ENCODE results near the gene COASY. TPM values are rescaled to one million over a fixed set of nuclear protein-coding genes. Genes with fewer than 3 reads are reported as not detected.
"Not testable (repeated sequence)": the region's sequence is repeated elsewhere in the genome, so short reads cannot be mapped to it uniquely, and the experiment has no call there.

COASY gene
- total RNA-seq, 4 donors from 2014 or later, result 46.4 to 91.7 (median 57.6) TPM

- no peak for TF ChIP-seq POLR2A (IDR thresholded peaks at IDR 0.05)
- TF ChIP-seq CTCF (IDR thresholded peaks at IDR 0.05), result no peak
- no peak for TF ChIP-seq POLR2AphosphoS5 (IDR thresholded peaks at IDR 0.05)
- TF ChIP-seq EP300 (IDR thresholded peaks at IDR 0.05; ENCODE audit: low read depth), result no peak
- in situ Hi-C loops (cut with MboI; ENCODE audit: low pct_ligation_motif_present in 1 of 4, low pct_unique_long_range_greater_than_20kb in 1 of 4, low sequenced_read_pairs in 3 of 4), result no loop called here
These were observed 8.7 kb upstream of the COASY start for GRCh38 chr17:42553161-42553818.

GRCh38 chr17:42553866-42554249 is 8.1 kb upstream of the COASY start:
- H3K4me3 ChIP-seq, result peak overlapping the region; percentile 58 to 74 (median 70)
- intact Hi-C loops (cut with DNase I; ENCODE audit: low total_unique reads), result no loop called here
- H3K27me3 ChIP-seq, result no peaks in the 10 kb centered on the region
- no peak for DNase-seq
- H3K9me3 ChIP-seq, result no peaks in the 10 kb centered on the region
- peak overlapping the region; percentile 84 to 95 (median 91) for H3K27ac ChIP-seq
- in situ Hi-C loops (cut with MboI; ENCODE audit: low pct_ligation_motif_present in 1 of 4, low pct_unique_long_range_greater_than_20kb in 1 of 4, low sequenced_read_pairs in 3 of 4), result no loop called here
- peaks cover 0 to 26% (median 17%) of the 10 kb centered on the region in 4 donors for H3K4me1 ChIP-seq
- no peak for TF ChIP-seq POLR2AphosphoS5 (IDR thresholded peaks at IDR 0.05)
- no peaks in the 10 kb centered on the region for H3K36me3 ChIP-seq
- WGBS, 2 donors (ENCODE audit: low coverage in 1 of 2), result 56% methylated on average over 14 of the region's 16 CpGs; no CpG with 5 or more reads in 1 of the 2 donors

More at GRCh38 chr17:42553161-42553818, 8.7 kb upstream of the COASY start:
- Histone ChIP-seq H3K4me1 (peaks cover 0 to 27% (median 20%) of the 10 kb centered on the region in 4 donors), H3K27ac (peak overlapping the region in 3 of 4 donors; percentile 84 to 95 (median 89)), H3K27me3 (no peaks in the 10 kb centered on the region), H3K4me3 (peak overlapping the region in 1 of 4 donors; percentile 74), H3K9me3 (no peaks in the 10 kb centered on the region), H3K36me3 (no peaks in the 10 kb centered on the region)
- no peak for DNase-seq
- 90% methylated on average over 41 of the region's 45 CpGs; no CpG with 5 or more reads in 1 of the 2 donors for WGBS, 2 donors (ENCODE audit: low coverage in 1 of 2)
- intact Hi-C loops (cut with DNase I; ENCODE audit: low total_unique reads), result no loop called here

- TF ChIP-seq EP300 (IDR thresholded peaks at IDR 0.05; ENCODE audit: low read depth) (no peak), POLR2AphosphoS5 (IDR thresholded peaks at IDR 0.05) (peak; percentile 83 to 94 (median 92)), POLR2A (IDR thresholded peaks at IDR 0.05) (peak; percentile 89)
- Histone ChIP-seq H3K4me3 (peak overlapping the region; percentile 58 to 74 (median 70)), H3K27ac (peak overlapping the region; percentile 84 to 95 (median 91)), H3K27me3 (no peaks in the 10 kb centered on the region), H3K4me1 (peaks cover 0 to 28% (median 19%) of the 10 kb centered on the region in 4 donors), H3K36me3 (no peaks in the 10 kb centered on the region), H3K9me3 (no peaks in the 10 kb centered on the region)
- intact Hi-C loops (cut with DNase I; ENCODE audit: low total_unique reads) (no loop called here), in situ Hi-C loops (cut with MboI; ENCODE audit: low pct_ligation_motif_present in 1 of 4, low pct_unique_long_range_greater_than_20kb in 1 of 4, low sequenced_read_pairs in 3 of 4) (no loop called here)
- WGBS, 2 donors (ENCODE audit: low coverage in 1 of 2), result 0 to 1% methylated on average over 3 to 75 of the region's 82 CpGs
- peak; percentile 92 for DNase-seq
These were observed 7.5 kb upstream of the COASY start for GRCh38 chr17:42554250-42555121.

GRCh38 chr17:42555122-42555622 is 6.8 kb upstream of the COASY start:
- H3K27ac ChIP-seq, result peak overlapping the region; percentile 84 to 95 (median 91)
- in situ Hi-C loops (cut with MboI; ENCODE audit: low pct_ligation_motif_present in 1 of 4, low pct_unique_long_range_greater_than_20kb in 1 of 4, low sequenced_read_pairs in 3 of 4) (no loop called here), intact Hi-C loops (cut with DNase I; ENCODE audit: low total_unique reads) (no loop called here)
- peaks cover 0 to 35% (median 21%) of the 10 kb centered on the region in 4 donors for H3K4me1 ChIP-seq
- no peak for DNase-seq
- H3K36me3 ChIP-seq, result no peaks in the 10 kb centered on the region
- H3K4me3 ChIP-seq, result peak overlapping the region; percentile 58 to 74 (median 70)
- TF ChIP-seq CTCF (IDR thresholded peaks at IDR 0.05) (no peak), POLR2AphosphoS5 (IDR thresholded peaks at IDR 0.05) (no peak), POLR2A (IDR thresholded peaks at IDR 0.05) (no peak), EP300 (IDR thresholded peaks at IDR 0.05; ENCODE audit: low read depth) (no peak)
- no peaks in the 10 kb centered on the region for H3K9me3 ChIP-seq
- H3K27me3 ChIP-seq, result no peaks in the 10 kb centered on the region
- 0 to 25% methylated on average over 3 to 4 of the region's 4 CpGs for WGBS, 2 donors (ENCODE audit: low coverage in 1 of 2)

GRCh38 chr17:42555961-42556617 is 5.9 kb upstream of the COASY start:
- Histone ChIP-seq H3K4me1 (peaks cover 0 to 37% (median 21%) of the 10 kb centered on the region in 4 donors), H3K27ac (peak overlapping the region in 1 of 4 donors; percentile 89)
- H3K27me3 ChIP-seq; intact Hi-C loops (cut with DNase I; ENCODE audit: low total_unique reads); H3K36me3 ChIP-seq; DNase-seq; H3K9me3 ChIP-seq; in situ Hi-C loops (cut with MboI; ENCODE audit: low pct_ligation_motif_present in 1 of 4, low pct_unique_long_range_greater_than_20kb in 1 of 4, low sequenced_read_pairs in 3 of 4); H3K4me3 ChIP-seq: not testable (repeated sequence)
- 52 to 66% methylated on average over 4 to 5 of the region's 5 CpGs for WGBS, 2 donors (ENCODE audit: low coverage in 1 of 2)

Data from transverse colon (tissue), 4 donors.